Stimulated activated naive B cell treated with anti-CD40 and anti-IgM and Interleukin-4, amounts not matched to agents 10 μg/mL and 1 μg/mL and 100 μg/mL, for 72 hours (primary cell): ENCODE measurements around the gene KYNU.

Source experiments
- ATAC-seq, 2 donors: fragments of 150-1000 bp; cut with Tn5 transposase; replicated peaks; 2 replicates each; pipeline ENCODE4 v1.10.0; 2021; ENCODE audit warnings: moderate library complexity in 1 of 2
- DNase-seq: peaks from one replicate; pipeline ENCODE4 v3.0.0; 2021
- H3K27ac Mint-ChIP-seq: one replicate; pipeline ENCODE4 v1.8.0; 2022; ENCODE audit warnings: mild to moderate bottlenecking, mixed read lengths
- H3K27me3 Mint-ChIP-seq, 2 donors: one replicate each; pipeline ENCODE4 v1.8.0; 2022; ENCODE audit warnings: mixed read lengths in 2 of 2
- H3K36me3 Mint-ChIP-seq, 2 donors: one replicate each; pipeline ENCODE4 v1.8.0; 2022; ENCODE audit warnings: mixed read lengths in 2 of 2, mild to moderate bottlenecking in 1 of 2
- H3K4me1 Mint-ChIP-seq, 2 donors: one replicate each; pipeline ENCODE4 v1.8.0; 2022; ENCODE audit warnings: mixed read lengths in 2 of 2, mild to moderate bottlenecking in 1 of 2
- H3K4me3 Mint-ChIP-seq, 2 donors: one replicate each; pipeline ENCODE4 v1.8.0; 2022; ENCODE audit warnings: mild to moderate bottlenecking in 2 of 2, mixed read lengths in 2 of 2, moderate library complexity in 1 of 2
- H3K9me3 Mint-ChIP-seq, 2 donors: one replicate each; pipeline ENCODE4 v1.8.0; 2022; ENCODE audit warnings: mixed read lengths in 2 of 2, mild to moderate bottlenecking in 1 of 2

Gene KYNU

GRCh38 chr2:142914507-142915313 is 37.2 kb downstream of the KYNU start:
- H3K27me3 Mint-ChIP-seq: no peaks in the 10 kb centered on the region
- H3K27ac Mint-ChIP-seq: peak overlapping the region; percentile 92
- peak; percentile 97 to 99 for ATAC-seq
- H3K36me3 Mint-ChIP-seq: peaks cover 32 to 51% of the 10 kb centered on the region in 2 donors
- peak; percentile 54 for DNase-seq
- peaks cover 5 to 12% of the 10 kb centered on the region in 2 donors for H3K9me3 Mint-ChIP-seq
- H3K4me1 Mint-ChIP-seq: peaks cover 30 to 59% of the 10 kb centered on the region in 2 donors
- H3K4me3 Mint-ChIP-seq: peak overlapping the region; percentile 71 to 75

- H3K4me3 Mint-ChIP-seq: peak overlapping the region in 1 of 2 donors; percentile 75
- no peaks in the 10 kb centered on the region for H3K27me3 Mint-ChIP-seq
- H3K27ac Mint-ChIP-seq: peak overlapping the region; percentile 92
- ATAC-seq (peak in 1 of 2 donors; percentile 2), DNase-seq (no peak)
- peaks cover 29 to 46% of the 10 kb centered on the region in 2 donors for H3K36me3 Mint-ChIP-seq
- peaks cover 30 to 56% of the 10 kb centered on the region in 2 donors for H3K4me1 Mint-ChIP-seq
- peaks cover 5 to 12% of the 10 kb centered on the region in 2 donors for H3K9me3 Mint-ChIP-seq
These were observed 38.0 kb downstream of the KYNU start for GRCh38 chr2:142915502-142915901.

GRCh38 chr2:142918624-142919023 is 41.2 kb downstream of the KYNU start:
- ATAC-seq (no peak), DNase-seq (no peak)
- no peaks in the 10 kb centered on the region for H3K27me3 Mint-ChIP-seq
- H3K4me3 Mint-ChIP-seq: no peak overlapping the region
- no peaks in the 10 kb centered on the region for H3K9me3 Mint-ChIP-seq
- no peak overlapping the region for H3K27ac Mint-ChIP-seq
- peaks cover 16 to 29% of the 10 kb centered on the region in 2 donors for H3K4me1 Mint-ChIP-seq
- peaks cover 19 to 38% of the 10 kb centered on the region in 2 donors for H3K36me3 Mint-ChIP-seq

GRCh38 chr2:142920571-142920970 is 43.1 kb downstream of the KYNU start:
- no peaks in the 10 kb centered on the region for H3K9me3 Mint-ChIP-seq
- no peak overlapping the region for H3K4me3 Mint-ChIP-seq
- peaks cover 16 to 27% of the 10 kb centered on the region in 2 donors for H3K36me3 Mint-ChIP-seq
- ATAC-seq (no peak), DNase-seq (no peak)
- H3K27ac Mint-ChIP-seq: no peak overlapping the region
- H3K27me3 Mint-ChIP-seq: no peaks in the 10 kb centered on the region
- peaks cover 7 to 11% of the 10 kb centered on the region in 2 donors for H3K4me1 Mint-ChIP-seq

GRCh38 chr2:142926445-142926844 is 49.0 kb downstream of the KYNU start:
- no peak overlapping the region for H3K27ac Mint-ChIP-seq
- H3K4me1 Mint-ChIP-seq: peaks cover 0 to 2% of the 10 kb centered on the region in 2 donors
- H3K4me3 Mint-ChIP-seq: no peak overlapping the region
- no peak for ATAC-seq
- H3K27me3 Mint-ChIP-seq: no peaks in the 10 kb centered on the region
- DNase-seq: no peak
- H3K36me3 Mint-ChIP-seq: peaks cover 12 to 33% of the 10 kb centered on the region in 2 donors
- no peaks in the 10 kb centered on the region for H3K9me3 Mint-ChIP-seq

- H3K36me3 Mint-ChIP-seq: peaks cover 13 to 29% of the 10 kb centered on the region in 2 donors
- H3K9me3 Mint-ChIP-seq: peaks cover 0 to 2% of the 10 kb centered on the region in 2 donors
- no peak for DNase-seq
- H3K4me1 Mint-ChIP-seq: peaks cover 0 to 7% of the 10 kb centered on the region in 2 donors
- no peak overlapping the region for H3K27ac Mint-ChIP-seq
- no peak for ATAC-seq
- no peaks in the 10 kb centered on the region for H3K27me3 Mint-ChIP-seq
- no peak overlapping the region for H3K4me3 Mint-ChIP-seq
These were observed 53.5 kb downstream of the KYNU start for GRCh38 chr2:142930835-142931398.

- H3K27ac Mint-ChIP-seq: no peak overlapping the region
- DNase-seq: no peak
- H3K4me3 Mint-ChIP-seq: no peak overlapping the region
- no peaks in the 10 kb centered on the region for H3K27me3 Mint-ChIP-seq
- peaks cover 0 to 2% of the 10 kb centered on the region in 2 donors for H3K9me3 Mint-ChIP-seq
- H3K36me3 Mint-ChIP-seq: peaks cover 25 to 42% of the 10 kb centered on the region in 2 donors
- peaks cover 5 to 10% of the 10 kb centered on the region in 2 donors for H3K4me1 Mint-ChIP-seq
- no peak for ATAC-seq
These were observed 56.5 kb downstream of the KYNU start for GRCh38 chr2:142933916-142934315.

GRCh38 chr2:142935563-142936089 is 58.2 kb downstream of the KYNU start:
- H3K36me3 Mint-ChIP-seq: peaks cover 23 to 32% of the 10 kb centered on the region in 2 donors
- ATAC-seq: no peak
- peaks cover 0 to 2% of the 10 kb centered on the region in 2 donors for H3K9me3 Mint-ChIP-seq
- H3K4me3 Mint-ChIP-seq: no peak overlapping the region
- H3K4me1 Mint-ChIP-seq: peaks cover 5 to 12% of the 10 kb centered on the region in 2 donors
- no peaks in the 10 kb centered on the region for H3K27me3 Mint-ChIP-seq
- DNase-seq: no peak
- no peak overlapping the region for H3K27ac Mint-ChIP-seq

- peaks cover 0 to 2% of the 10 kb centered on the region in 2 donors for H3K9me3 Mint-ChIP-seq
- no peak overlapping the region for H3K4me3 Mint-ChIP-seq
These were observed 59.2 kb downstream of the KYNU start for GRCh38 chr2:142936629-142937028.

GRCh38 chr2:142937347-142937746 is 59.9 kb downstream of the KYNU start:
- no peak overlapping the region for H3K4me3 Mint-ChIP-seq
- no peak overlapping the region for H3K27ac Mint-ChIP-seq
- H3K9me3 Mint-ChIP-seq: peaks cover 0 to 2% of the 10 kb centered on the region in 2 donors
- H3K4me1 Mint-ChIP-seq: peaks cover 9 to 17% of the 10 kb centered on the region in 2 donors
- DNase-seq (no peak), ATAC-seq (no peak)
- H3K36me3 Mint-ChIP-seq: peaks cover 23 to 37% of the 10 kb centered on the region in 2 donors
- H3K27me3 Mint-ChIP-seq: no peaks in the 10 kb centered on the region

More at GRCh38 chr2:142936629-142937028, 59.2 kb downstream of the KYNU start:
- Mint-ChIP-seq H3K36me3 (peaks cover 23 to 36% of the 10 kb centered on the region in 2 donors), H3K27ac (peak overlapping the region; percentile 48), H3K4me1 (peaks cover 9 to 17% of the 10 kb centered on the region in 2 donors), H3K27me3 (no peaks in the 10 kb centered on the region)
- no peak for ATAC-seq
- no peak for DNase-seq

GRCh38 chr2:142938240-142938639 is 60.8 kb downstream of the KYNU start:
- H3K9me3 Mint-ChIP-seq: peaks cover 0 to 2% of the 10 kb centered on the region in 2 donors
- peaks cover 11 to 17% of the 10 kb centered on the region in 2 donors for H3K4me1 Mint-ChIP-seq
- H3K27me3 Mint-ChIP-seq: no peaks in the 10 kb centered on the region
- ATAC-seq (no peak), DNase-seq (no peak)
- no peak overlapping the region for H3K27ac Mint-ChIP-seq
- H3K4me3 Mint-ChIP-seq: no peak overlapping the region
- H3K36me3 Mint-ChIP-seq: peaks cover 27 to 44% of the 10 kb centered on the region in 2 donors

GRCh38 chr2:142940606-142941223 is 63.3 kb downstream of the KYNU start:
- Mint-ChIP-seq H3K4me3 (peak overlapping the region in 1 of 2 donors; percentile 43), H3K27ac (peak overlapping the region; percentile 57), H3K9me3 (peaks cover 0 to 2% of the 10 kb centered on the region in 2 donors), H3K27me3 (no peaks in the 10 kb centered on the region), H3K36me3 (peaks cover 18 to 40% of the 10 kb centered on the region in 2 donors), H3K4me1 (peaks cover 9 to 17% of the 10 kb centered on the region in 2 donors)
- ATAC-seq (peak in 1 of 2 donors; percentile 50), DNase-seq (no peak)

GRCh38 chr2:142942690-142943089 is 65.2 kb downstream of the KYNU start:
- DNase-seq (no peak), ATAC-seq (no peak)
- peaks cover 0 to 8% of the 10 kb centered on the region in 2 donors for H3K9me3 Mint-ChIP-seq
- no peak overlapping the region for H3K4me3 Mint-ChIP-seq
- H3K4me1 Mint-ChIP-seq: peaks cover 6 to 7% of the 10 kb centered on the region in 2 donors
- no peaks in the 10 kb centered on the region for H3K27me3 Mint-ChIP-seq
- H3K36me3 Mint-ChIP-seq: peaks cover 20 to 37% of the 10 kb centered on the region in 2 donors
- no peak overlapping the region for H3K27ac Mint-ChIP-seq

- Mint-ChIP-seq H3K4me3 (no peak overlapping the region), H3K27me3 (no peaks in the 10 kb centered on the region), H3K9me3 (peaks cover 2 to 17% of the 10 kb centered on the region in 2 donors), H3K36me3 (peaks cover 32 to 49% of the 10 kb centered on the region in 2 donors), H3K4me1 (peaks cover 7 to 8% of the 10 kb centered on the region in 2 donors), H3K27ac (no peak overlapping the region)
- DNase-seq (no peak), ATAC-seq (peak in 1 of 2 donors; percentile 53)
These were observed 66.8 kb downstream of the KYNU start for GRCh38 chr2:142944264-142944663.
